ENCODE data around the gene YLPM1. TPM values are rescaled to one million over a fixed set of nuclear protein-coding genes. Genes with fewer than 3 reads are reported as not detected.
A peak's percentile ranks its signal among the peaks of the same experiment; 100 is the strongest.

The YLPM1 gene
- total RNA-seq, 4 donors from 2014 or later: 35.0 to 42.7 (median 37.5) TPM

GRCh38 chr14:74875941-74876913, 113.1 kb downstream of the YLPM1 start, which contains the start of gene PROX2:
PROX2 (minus strand) TSS chr14:74876145; CDS start chr14:74863834, 12,311 bp downstream.
- TF ChIP-seq POLR2A (IDR thresholded peaks at IDR 0.05): no peak
- TF ChIP-seq CTCF (IDR thresholded peaks at IDR 0.05): no peak
- DNase-seq (ENCODE audit: low spot score in 2 of 2): no peak

GRCh38 chr14:74879427-74880182, 116.5 kb downstream of the YLPM1 start:
- WGBS, 2 donors: 82 to 91% methylated on average over 3 of the region's 3 CpGs
- TF ChIP-seq POLR2A (IDR thresholded peaks at IDR 0.05) (no peak), CTCF (IDR thresholded peaks at IDR 0.05) (no peak)
- H3K4me3 ChIP-seq (ENCODE audit: low read depth, poor library complexity, severe bottlenecking): no peak overlapping the region
- DNase-seq (ENCODE audit: low spot score in 2 of 2): no peak
- intact Hi-C loops (cut with DNase I; ENCODE audit: low total_unique reads): no loop called here

More at GRCh38 chr14:74875941-74876913, 113.1 kb downstream of the YLPM1 start, which contains the start of gene PROX2:
- H3K4me3 ChIP-seq (ENCODE audit: low read depth, poor library complexity, severe bottlenecking): no peak within 1 kb of the TSS
- WGBS, 2 donors: 65 to 71% methylated on average over 13 of the region's 13 CpGs
- intact Hi-C loops (cut with DNase I; ENCODE audit: low total_unique reads): no loop called here

GRCh38 chr14:74881431-74882102, 118.5 kb downstream of the YLPM1 start, which contains the start of gene DLST:
DLST (plus strand) TSS chr14:74881916; CDS start chr14:74881954, 38 bp downstream.
- intact Hi-C loops (cut with DNase I; ENCODE audit: low total_unique reads): no loop called here
- DNase-seq (ENCODE audit: low spot score in 2 of 2): peak; percentile 79 to 97
- 0% methylated on average over 30 to 51 of the region's 53 CpGs for WGBS, 2 donors

GRCh38 chr14:74882103-74882920, 119.2 kb downstream of the YLPM1 start:
- TF ChIP-seq CTCF (IDR thresholded peaks at IDR 0.05) (no peak), POLR2A (IDR thresholded peaks at IDR 0.05) (no peak)
- peak; percentile 45 to 93 for DNase-seq (ENCODE audit: low spot score in 2 of 2)
- intact Hi-C loops (cut with DNase I; ENCODE audit: low total_unique reads): no loop called here
- WGBS, 2 donors: 1% methylated on average over 21 to 35 of the region's 49 CpGs
- H3K4me3 ChIP-seq (ENCODE audit: low read depth, poor library complexity, severe bottlenecking): peak overlapping the region; percentile 98

More at GRCh38 chr14:74881431-74882102, 118.5 kb downstream of the YLPM1 start, which contains the start of gene DLST:
- peak within 1 kb of the TSS; percentile 98 for H3K4me3 ChIP-seq (ENCODE audit: low read depth, poor library complexity, severe bottlenecking)
- TF ChIP-seq POLR2A (IDR thresholded peaks at IDR 0.05): no peak
- TF ChIP-seq CTCF (IDR thresholded peaks at IDR 0.05): no peak

Other genes with a start within 250 kb of the YLPM1 start
- 10 to 100 TPM; 13.7 to 39.3 (median 25.9) TPM for gene LTBP2, start 151.1 kb upstream of the YLPM1 start, total RNA-seq
- gene AREL1, start 50.2 kb upstream of the YLPM1 start, total RNA-seq: 10 to 100 TPM; 12.4 to 26.5 (median 21.6) TPM
- gene FCF1, start 50.2 kb upstream of the YLPM1 start, total RNA-seq: 10 to 100 TPM; 14.3 to 20.7 (median 17.8) TPM
- gene PROX2, start 112.8 kb downstream of the YLPM1 start, total RNA-seq: under 1 TPM in 2 of 4 donors, not detected in 2; 0.10 to 0.42 TPM
- gene DLST, start 118.6 kb downstream of the YLPM1 start, total RNA-seq: 100 to 1,000 TPM in 1 of 4 donors, 10 to 100 TPM in 3; 65.0 to 126 (median 73.8) TPM
- gene RPS6KL1, start 159.9 kb downstream of the YLPM1 start, total RNA-seq: 1 to 10 TPM in 2 of 4 donors, under 1 TPM in 2; 0.38 to 3.7 (median 2.1) TPM
- gene PGF, start 192.3 kb downstream of the YLPM1 start, total RNA-seq: 10 to 100 TPM in 3 of 4 donors, 1 to 10 TPM in 1; 9.8 to 22.3 (median 14.0) TPM
- 10 to 100 TPM; 37.0 to 45.6 (median 37.9) TPM for gene EIF2B2, start 239.6 kb downstream of the YLPM1 start, total RNA-seq